GM23338 (cell line): ENCODE results near the gene VSIG10L2.

Experiments used
- CREB1 ChIP-seq: fragments of 250-450 bp; sonication (Bioruptor Pico); IDR thresholded peaks from 2 replicates; pipeline ENCODE4 v1.5.0; 2020; ENCODE audit warnings: low read depth, mild to moderate bottlenecking, moderate library complexity
- CTCF ChIP-seq, 2 experiments: fragments of 200-600 bp in 1 of 2; sonication (generic) in 1 of 2; conservative IDR thresholded peaks; 2 replicates each; pipeline versions ENCODE4 v1.5.1 to v1.6.1; 2016 to 2017; ENCODE audit warnings: antibody characterized with exemption in 2 of 2, low read depth in 2 of 2, mild to moderate bottlenecking in 2 of 2, moderate library complexity in 1 of 2
- EZH2 ChIP-seq: fragments of 200-600 bp; sonication (generic); IDR thresholded peaks from one replicate; pipeline ENCODE4 v1.8.0; 2017; ENCODE audit warnings: antibody characterized with exemption, mild to moderate bottlenecking, low read depth; ENCODE audit not compliant: unreplicated experiment
- EZH2phosphoT487 ChIP-seq: fragments of 200-600 bp; sonication (generic); IDR thresholded peaks from one replicate; pipeline ENCODE4 v1.8.1; 2018; ENCODE audit warnings: antibody characterized with exemption; ENCODE audit not compliant: unreplicated experiment
- JUNB ChIP-seq: IDR thresholded peaks from one replicate; pipeline ENCODE4 v1.6.1; 2016; ENCODE audit warnings: antibody characterized with exemption; ENCODE audit not compliant: unreplicated experiment
- NANOG ChIP-seq: IDR thresholded peaks from 2 replicates; pipeline ENCODE4 v1.6.1; 2016; ENCODE audit warnings: antibody characterized with exemption, borderline replicate concordance
- POLR2AphosphoS5 ChIP-seq: IDR thresholded peaks from 2 replicates; pipeline ENCODE4 v1.6.1; 2016; ENCODE audit warnings: antibody characterized with exemption, low read depth
- STAT1 ChIP-seq: IDR thresholded peaks from one replicate; pipeline ENCODE4 v1.6.1; 2016; ENCODE audit warnings: antibody characterized with exemption; ENCODE audit not compliant: unreplicated experiment
- ZNF114 ChIP-seq: fragments of 250-450 bp; sonication (Bioruptor Pico); IDR thresholded peaks from 2 replicates; pipeline ENCODE4 v1.5.0; 2020; ENCODE audit warnings: mild to moderate bottlenecking, moderate library complexity
- ZNF331 ChIP-seq: fragments of 250-450 bp; sonication (Bioruptor Pico); IDR thresholded peaks from 2 replicates; pipeline ENCODE4 v1.5.0; 2020; ENCODE audit warnings: low read depth, mild to moderate bottlenecking, moderate library complexity
- TF ChIP-seq, protein P1 (sequence below): IDR thresholded peaks from one replicate; pipeline ENCODE4 v1.6.1; 2018; ENCODE audit warnings: antibody characterized with exemption; ENCODE audit not compliant: unreplicated experiment
- TF ChIP-seq, protein P2 (sequence below): fragments of 250-450 bp; sonication (Bioruptor Pico); IDR thresholded peaks from 2 replicates; pipeline ENCODE4 v1.5.0; 2020; ENCODE audit warnings: mild to moderate bottlenecking, moderate library complexity

DNA sequence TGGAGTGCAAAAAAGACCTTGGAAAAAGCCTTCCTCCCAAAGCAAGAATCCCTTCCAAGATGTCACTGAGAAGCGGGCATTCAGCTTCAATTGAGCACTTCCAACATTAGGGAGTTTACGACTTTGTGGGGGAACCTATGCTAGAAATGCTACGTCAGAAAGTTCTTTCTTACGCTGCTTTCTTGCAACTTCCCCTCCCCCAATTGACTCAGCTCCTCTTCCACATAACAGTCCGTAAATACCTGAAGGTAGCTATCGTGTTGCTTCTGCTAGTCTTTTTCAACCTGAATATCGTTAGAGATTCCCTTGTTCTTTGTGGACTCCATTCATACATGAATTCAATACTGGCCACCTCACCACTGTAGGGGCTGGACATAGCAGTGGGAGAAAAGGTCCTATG, 47.0 kb downstream of the VSIG10L2 start:
- TF ChIP-seq CTCF (conservative IDR thresholded peaks at IDR 0.05; ENCODE audit: low read depth in 2 of 2) (no peak), ZNF331 (no peak), JUNB (no peak), EZH2phosphoT487 (no peak), EZH2 (no peak), POLR2AphosphoS5 (no peak), ZNF114 (no peak), CREB1 (CRISPR knock-in tag) (no peak), NANOG (no peak), STAT1 (no peak)
- TF ChIP-seq, protein P1, sequence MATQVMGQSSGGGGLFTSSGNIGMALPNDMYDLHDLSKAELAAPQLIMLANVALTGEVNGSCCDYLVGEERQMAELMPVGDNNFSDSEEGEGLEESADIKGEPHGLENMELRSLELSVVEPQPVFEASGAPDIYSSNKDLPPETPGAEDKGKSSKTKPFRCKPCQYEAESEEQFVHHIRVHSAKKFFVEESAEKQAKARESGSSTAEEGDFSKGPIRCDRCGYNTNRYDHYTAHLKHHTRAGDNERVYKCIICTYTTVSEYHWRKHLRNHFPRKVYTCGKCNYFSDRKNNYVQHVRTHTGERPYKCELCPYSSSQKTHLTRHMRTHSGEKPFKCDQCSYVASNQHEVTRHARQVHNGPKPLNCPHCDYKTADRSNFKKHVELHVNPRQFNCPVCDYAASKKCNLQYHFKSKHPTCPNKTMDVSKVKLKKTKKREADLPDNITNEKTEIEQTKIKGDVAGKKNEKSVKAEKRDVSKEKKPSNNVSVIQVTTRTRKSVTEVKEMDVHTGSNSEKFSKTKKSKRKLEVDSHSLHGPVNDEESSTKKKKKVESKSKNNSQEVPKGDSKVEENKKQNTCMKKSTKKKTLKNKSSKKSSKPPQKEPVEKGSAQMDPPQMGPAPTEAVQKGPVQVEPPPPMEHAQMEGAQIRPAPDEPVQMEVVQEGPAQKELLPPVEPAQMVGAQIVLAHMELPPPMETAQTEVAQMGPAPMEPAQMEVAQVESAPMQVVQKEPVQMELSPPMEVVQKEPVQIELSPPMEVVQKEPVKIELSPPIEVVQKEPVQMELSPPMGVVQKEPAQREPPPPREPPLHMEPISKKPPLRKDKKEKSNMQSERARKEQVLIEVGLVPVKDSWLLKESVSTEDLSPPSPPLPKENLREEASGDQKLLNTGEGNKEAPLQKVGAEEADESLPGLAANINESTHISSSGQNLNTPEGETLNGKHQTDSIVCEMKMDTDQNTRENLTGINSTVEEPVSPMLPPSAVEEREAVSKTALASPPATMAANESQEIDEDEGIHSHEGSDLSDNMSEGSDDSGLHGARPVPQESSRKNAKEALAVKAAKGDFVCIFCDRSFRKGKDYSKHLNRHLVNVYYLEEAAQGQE: no peak
- TF ChIP-seq, protein P2, sequence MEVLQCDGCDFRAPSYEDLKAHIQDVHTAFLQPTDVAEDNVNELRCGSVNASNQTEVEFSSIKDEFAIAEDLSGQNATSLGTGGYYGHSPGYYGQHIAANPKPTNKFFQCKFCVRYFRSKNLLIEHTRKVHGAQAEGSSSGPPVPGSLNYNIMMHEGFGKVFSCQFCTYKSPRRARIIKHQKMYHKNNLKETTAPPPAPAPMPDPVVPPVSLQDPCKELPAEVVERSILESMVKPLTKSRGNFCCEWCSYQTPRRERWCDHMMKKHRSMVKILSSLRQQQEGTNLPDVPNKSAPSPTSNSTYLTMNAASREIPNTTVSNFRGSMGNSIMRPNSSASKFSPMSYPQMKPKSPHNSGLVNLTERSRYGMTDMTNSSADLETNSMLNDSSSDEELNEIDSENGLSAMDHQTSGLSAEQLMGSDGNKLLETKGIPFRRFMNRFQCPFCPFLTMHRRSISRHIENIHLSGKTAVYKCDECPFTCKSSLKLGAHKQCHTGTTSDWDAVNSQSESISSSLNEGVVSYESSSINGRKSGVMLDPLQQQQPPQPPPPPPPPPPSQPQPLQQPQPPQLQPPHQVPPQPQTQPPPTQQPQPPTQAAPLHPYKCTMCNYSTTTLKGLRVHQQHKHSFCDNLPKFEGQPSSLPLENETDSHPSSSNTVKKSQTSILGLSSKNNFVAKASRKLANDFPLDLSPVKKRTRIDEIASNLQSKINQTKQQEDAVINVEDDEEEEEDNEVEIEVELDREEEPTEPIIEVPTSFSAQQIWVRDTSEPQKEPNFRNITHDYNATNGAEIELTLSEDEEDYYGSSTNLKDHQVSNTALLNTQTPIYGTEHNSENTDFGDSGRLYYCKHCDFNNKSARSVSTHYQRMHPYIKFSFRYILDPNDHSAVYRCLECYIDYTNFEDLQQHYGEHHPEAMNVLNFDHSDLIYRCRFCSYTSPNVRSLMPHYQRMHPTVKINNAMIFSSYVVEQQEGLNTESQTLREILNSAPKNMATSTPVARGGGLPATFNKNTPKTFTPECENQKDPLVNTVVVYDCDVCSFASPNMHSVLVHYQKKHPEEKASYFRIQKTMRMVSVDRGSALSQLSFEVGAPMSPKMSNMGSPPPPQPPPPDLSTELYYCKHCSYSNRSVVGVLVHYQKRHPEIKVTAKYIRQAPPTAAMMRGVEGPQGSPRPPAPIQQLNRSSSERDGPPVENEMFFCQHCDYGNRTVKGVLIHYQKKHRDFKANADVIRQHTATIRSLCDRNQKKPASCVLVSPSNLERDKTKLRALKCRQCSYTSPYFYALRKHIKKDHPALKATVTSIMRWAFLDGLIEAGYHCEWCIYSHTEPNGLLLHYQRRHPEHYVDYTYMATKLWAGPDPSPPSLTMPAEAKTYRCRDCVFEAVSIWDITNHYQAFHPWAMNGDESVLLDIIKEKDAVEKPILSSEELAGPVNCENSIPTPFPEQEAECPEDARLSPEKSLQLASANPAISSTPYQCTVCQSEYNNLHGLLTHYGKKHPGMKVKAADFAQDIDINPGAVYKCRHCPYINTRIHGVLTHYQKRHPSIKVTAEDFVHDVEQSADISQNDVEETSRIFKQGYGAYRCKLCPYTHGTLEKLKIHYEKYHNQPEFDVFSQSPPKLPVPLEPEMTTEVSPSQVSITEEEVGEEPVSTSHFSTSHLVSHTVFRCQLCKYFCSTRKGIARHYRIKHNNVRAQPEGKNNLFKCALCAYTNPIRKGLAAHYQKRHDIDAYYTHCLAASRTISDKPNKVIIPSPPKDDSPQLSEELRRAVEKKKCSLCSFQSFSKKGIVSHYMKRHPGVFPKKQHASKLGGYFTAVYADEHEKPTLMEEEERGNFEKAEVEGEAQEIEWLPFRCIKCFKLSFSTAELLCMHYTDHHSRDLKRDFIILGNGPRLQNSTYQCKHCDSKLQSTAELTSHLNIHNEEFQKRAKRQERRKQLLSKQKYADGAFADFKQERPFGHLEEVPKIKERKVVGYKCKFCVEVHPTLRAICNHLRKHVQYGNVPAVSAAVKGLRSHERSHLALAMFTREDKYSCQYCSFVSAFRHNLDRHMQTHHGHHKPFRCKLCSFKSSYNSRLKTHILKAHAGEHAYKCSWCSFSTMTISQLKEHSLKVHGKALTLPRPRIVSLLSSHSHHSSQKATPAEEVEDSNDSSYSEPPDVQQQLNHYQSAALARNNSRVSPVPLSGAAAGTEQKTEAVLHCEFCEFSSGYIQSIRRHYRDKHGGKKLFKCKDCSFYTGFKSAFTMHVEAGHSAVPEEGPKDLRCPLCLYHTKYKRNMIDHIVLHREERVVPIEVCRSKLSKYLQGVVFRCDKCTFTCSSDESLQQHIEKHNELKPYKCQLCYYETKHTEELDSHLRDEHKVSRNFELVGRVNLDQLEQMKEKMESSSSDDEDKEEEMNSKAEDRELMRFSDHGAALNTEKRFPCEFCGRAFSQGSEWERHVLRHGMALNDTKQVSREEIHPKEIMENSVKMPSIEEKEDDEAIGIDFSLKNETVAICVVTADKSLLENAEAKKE (CRISPR knock-in tag): no peak
